Measurements from ENCODE around the gene ALDOA.
"Not testable (repeated sequence)": the region's sequence is repeated elsewhere in the genome, so short reads cannot be mapped to it uniquely, and the experiment has no call there.

ALDOA gene

DNA sequence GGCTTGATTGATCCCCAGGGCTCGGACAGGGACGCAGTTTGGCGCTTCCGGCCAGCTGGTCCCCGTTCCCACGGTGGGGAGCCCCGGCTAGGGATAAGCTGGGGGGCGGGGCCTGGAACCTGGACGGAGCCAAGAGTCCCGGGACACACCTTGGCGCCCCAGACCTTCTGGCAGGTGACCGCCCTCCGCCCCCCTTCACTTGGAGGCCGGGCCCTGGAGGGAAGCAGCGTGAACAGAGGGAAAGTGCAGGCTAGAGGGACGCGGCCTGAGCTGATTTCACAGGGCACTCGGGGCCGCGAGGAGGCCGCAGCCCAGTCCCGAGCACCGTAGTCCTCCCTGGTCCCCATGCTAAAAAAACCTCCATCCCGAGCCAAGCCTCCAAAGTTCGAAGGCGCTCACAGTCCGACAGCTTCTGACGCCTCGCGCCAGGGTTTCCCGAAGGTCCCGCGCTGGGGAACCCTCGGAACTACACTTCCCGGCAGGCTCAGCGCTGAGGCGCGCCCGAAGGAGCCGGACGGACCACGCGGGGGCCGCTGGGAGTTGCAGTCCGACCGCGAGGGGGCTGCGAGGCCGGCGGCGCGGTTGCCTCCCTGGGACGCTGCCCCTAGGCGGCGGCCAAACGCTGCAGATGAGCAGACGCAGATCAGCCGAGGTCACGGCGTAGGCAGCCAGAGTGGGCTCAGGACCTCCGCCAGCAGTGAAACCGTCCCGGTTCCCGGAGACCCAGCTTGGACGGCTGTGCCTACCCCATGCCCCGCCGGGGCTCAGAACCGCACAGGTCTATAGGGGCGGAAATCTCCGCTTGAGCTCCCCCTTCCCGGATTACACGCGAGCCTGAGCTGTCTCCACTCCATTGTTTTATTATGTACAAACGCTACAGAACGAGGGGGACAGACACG, 26.2 kb downstream of the ALDOA start, which contains the start of gene TBX6:
TBX6 (minus strand) TSS at position 451 of the 899 bp plus-strand sequence. CDS start 731 bp downstream, outside the sequence.
- peak; percentile 95 for DNase-seq (ENCODE audit: low spot score)

DNA sequence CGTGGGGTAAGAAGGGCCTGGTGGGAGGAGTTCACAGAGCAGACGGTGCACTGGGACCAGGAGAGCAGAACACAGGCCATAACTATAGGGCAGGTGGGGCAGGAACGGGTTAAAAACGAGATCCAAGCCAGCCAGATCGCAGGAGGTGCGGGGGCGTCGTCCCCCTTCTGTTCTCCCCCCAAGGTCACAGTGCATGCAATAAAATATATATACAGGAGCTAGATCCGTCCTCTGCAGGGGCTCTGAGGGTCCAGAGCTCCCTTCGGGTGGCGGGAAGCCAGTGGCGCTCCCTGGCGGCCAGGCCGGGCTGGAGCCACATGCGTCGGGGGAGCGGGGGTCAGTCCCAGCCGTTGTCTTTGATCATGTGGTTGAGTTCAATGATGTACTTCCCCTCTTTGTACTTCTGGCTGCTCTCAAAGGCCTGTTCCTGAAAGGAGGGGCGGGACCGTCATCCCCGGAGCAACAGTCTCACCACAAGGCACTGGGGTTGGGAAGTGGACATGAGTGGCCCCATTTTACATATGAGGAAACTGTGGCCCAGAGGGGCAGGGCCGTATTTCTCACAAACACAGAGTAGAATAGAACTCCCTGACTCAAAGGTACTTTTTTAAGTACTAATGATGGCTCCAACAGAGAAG, 26.9 kb downstream of the ALDOA start:
- DNase-seq (ENCODE audit: low spot score) = peak; percentile 71

DNA sequence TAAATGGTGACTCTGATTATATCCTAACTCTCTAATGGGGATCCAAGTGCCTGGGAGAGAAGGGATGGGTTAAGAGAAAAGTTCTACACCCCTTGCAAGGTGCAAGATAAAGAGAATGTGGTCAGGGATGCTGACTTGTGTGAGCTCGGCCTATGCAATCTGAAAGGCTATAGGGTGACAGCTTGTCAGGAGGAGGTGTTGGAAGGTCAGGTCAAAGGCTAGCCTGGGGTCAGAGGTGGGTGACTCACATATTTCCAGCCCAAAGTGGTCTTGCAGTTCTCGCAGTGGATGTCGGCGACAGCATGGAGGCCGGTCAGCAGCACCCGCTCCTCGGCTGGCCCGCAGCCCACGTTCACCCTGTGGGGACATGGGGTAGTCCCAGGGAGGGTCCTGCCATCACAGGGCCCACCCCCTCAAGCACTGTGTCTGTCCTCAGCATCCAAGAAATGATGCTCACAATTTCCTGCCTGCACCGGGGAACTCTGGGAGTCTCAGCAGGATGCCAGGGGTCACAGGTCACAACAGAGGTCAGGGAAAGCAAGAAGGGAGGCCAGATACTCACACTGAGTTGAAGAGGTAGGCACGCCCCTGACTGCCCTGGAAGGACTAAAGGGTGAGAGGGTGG, 29.1 kb downstream of the ALDOA start:
- DNase-seq (ENCODE audit: low spot score) = no peak

GRCh38 chr16:30095166-30096078, 29.9 kb downstream of the ALDOA start:
- no peak for DNase-seq (ENCODE audit: low spot score)

GRCh38 chr16:30096105-30096861, 30.7 kb downstream of the ALDOA start, which contains the start of gene YPEL3:
Gene YPEL3, minus strand, starts transcription at chr16:30096213. Its CDS starts 731 bp downstream, at chr16:30095482.
- DNase-seq (ENCODE audit: low spot score) = peak; percentile 99

GRCh38 chr16:30096862-30097563, 31.5 kb downstream of the ALDOA start:
- no peak for DNase-seq (ENCODE audit: low spot score)

- no peak for DNase-seq (ENCODE audit: low spot score)
These were observed 38.5 kb downstream of the ALDOA start for GRCh38 chr16:30104090-30104489.

GRCh38 chr16:30104492-30104891, 38.9 kb downstream of the ALDOA start:
- DNase-seq (ENCODE audit: low spot score) = no peak

GRCh38 chr16:30108059-30108850, 42.7 kb downstream of the ALDOA start:
- no peak for DNase-seq (ENCODE audit: low spot score)

GRCh38 chr16:30110661-30111060, 45.1 kb downstream of the ALDOA start:
- DNase-seq (ENCODE audit: low spot score) = no peak

- peak; percentile 67 for DNase-seq (ENCODE audit: low spot score)
These were observed 46.9 kb downstream of the ALDOA start for GRCh38 chr16:30112197-30113030.

DNA sequence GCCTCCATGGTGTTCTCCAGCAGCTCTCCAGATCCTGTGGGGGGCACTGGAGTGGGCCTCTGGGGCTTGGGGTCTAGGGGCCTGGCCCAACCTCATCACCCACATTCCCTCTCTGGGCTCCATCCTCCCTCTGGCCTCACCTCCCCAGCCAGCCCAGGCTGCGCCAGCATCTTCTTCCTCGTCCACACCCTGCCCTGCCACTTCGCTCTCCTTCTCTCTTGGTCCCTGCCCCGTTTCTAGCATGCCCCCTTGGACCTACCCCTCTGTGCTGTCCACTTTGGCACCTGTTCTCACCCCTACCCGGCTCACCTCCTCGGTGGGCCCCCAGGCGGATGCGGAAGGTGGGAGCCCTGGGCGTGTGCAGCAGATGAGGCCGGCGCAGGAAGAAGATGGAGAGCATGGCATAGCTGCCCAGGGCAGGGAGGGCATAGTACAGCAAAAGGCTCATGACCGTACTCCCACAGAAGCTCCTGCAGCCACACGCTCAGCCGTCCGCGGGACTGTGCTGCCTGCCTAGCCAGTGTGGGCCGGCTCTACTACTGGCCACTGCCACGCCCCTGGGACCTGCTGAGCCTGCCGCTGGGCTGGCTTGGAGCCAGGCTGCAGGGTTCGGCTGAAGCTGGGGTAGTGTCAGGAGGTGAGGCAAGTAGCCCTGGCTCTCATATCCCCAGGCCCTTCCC, 47.6 kb downstream of the ALDOA start, which contains the start of gene GDPD3:
GDPD3 (minus strand) TSS at position 507 of the 680 bp plus-strand sequence; CDS start at position 448, 59 bp downstream.
- DNase-seq (ENCODE audit: low spot score) = no peak

DNA sequence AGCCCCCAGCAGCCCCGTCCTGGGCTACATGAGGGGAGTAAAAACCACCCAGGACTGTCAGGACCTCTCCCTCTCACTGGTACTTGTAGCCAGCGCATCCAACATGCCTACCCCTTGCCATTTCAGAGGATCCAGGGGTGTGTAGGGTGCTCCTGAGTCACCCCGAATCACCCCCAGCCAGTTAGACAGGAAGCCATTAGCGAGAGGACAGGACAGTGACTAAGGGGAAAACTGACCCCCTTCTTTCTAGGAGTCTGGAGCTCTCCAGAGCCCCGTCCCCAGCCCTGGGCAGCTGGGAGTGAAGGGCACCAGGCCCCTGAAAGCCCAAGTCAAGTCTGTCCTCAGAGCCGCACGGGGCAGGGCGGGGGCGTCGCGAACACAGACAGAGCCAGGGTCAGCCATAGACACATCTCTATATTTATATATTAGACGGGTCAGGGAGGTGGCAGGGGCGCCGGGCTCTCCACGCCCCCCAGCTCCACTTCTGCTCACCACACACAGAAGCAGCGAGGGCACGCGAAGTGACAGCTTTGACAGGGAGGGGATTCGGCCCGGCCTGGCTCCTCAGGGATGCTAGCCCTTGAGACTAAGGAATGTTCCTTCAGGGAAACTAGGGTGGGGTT, 48.3 kb downstream of the ALDOA start:
- DNase-seq (ENCODE audit: low spot score) = no peak

GRCh38 chr16:30114411-30114810, 48.9 kb downstream of the ALDOA start:
- no peak for DNase-seq (ENCODE audit: low spot score)

GRCh38 chr16:30114833-30115232, 49.3 kb downstream of the ALDOA start:
- not testable (repeated sequence) for DNase-seq (ENCODE audit: low spot score)

- DNase-seq (ENCODE audit: low spot score) = no peak
These were observed 49.7 kb downstream of the ALDOA start for GRCh38 chr16:30115238-30115637.
